Measurements from ENCODE around the gene TM4SF20. TPM values are rescaled to one million over a fixed set of nuclear protein-coding genes. Genes with fewer than 3 reads are reported as not detected.
A peak's percentile ranks its signal among the peaks of the same experiment; 100 is the strongest.

Gene TM4SF20, protein sequence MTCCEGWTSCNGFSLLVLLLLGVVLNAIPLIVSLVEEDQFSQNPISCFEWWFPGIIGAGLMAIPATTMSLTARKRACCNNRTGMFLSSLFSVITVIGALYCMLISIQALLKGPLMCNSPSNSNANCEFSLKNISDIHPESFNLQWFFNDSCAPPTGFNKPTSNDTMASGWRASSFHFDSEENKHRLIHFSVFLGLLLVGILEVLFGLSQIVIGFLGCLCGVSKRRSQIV
- total RNA-seq = 10 to 100 TPM in 1 of 2 donors, 1 to 10 TPM in 1; 4.2 to 34.9 TPM

- H3K27ac ChIP-seq = no peak within 1 kb of the TSS
- intact Hi-C loops (cut with DNase I) = no loop called here
- TF ChIP-seq CTCF (IDR thresholded peaks at IDR 0.05) = no peak
- no peaks in the 10 kb centered on the region for H3K27me3 ChIP-seq
- no peaks in the 10 kb centered on the region for H3K9me3 ChIP-seq
- no peaks in the 10 kb centered on the region for H3K36me3 ChIP-seq
- H3K9ac ChIP-seq (ENCODE audit: low read depth in 2 of 2, low read length in 2 of 2) = no peak within 1 kb of the TSS
- H3K4me1 ChIP-seq = no peaks in the 10 kb centered on the region
- H3K4me3 ChIP-seq = no peak within 1 kb of the TSS
- DNase-seq = peak; percentile 36
These were observed at the start of gene TM4SF20 for GRCh38 chr2:227379095-227379494. TM4SF20 (minus strand) TSS chr2:227379306; CDS start chr2:227379268, 38 bp downstream.

DNA sequence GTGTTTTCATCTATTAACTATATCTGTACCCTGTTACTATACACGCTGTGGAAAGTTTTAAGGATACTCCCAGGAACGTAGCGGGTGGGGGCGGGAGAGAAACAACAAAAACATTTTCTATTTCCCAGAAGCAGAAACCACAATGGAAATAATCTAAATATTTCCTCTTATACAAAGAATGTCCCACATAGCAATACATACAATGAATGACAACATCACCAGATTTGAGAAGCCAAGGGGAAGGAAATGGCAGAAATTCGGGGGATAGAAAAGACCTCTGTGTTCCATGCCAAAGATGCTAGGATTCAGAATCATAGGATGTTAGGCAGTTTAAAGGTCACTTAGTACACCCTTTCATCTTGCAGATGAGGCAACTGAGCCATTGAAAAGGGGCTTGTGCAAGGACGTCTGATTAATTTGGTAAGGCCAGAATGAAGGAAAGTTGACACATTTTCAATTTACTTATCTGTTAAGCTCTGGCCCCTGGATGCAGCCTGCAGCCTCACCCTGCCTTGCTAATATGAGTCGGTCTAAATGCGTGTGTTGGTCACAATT, 49.7 kb upstream of the TM4SF20 start:
- Histone ChIP-seq H3K4me3 (no peak overlapping the region), H3K4me1 (no peaks in the 10 kb centered on the region), H3K27me3 (no peaks in the 10 kb centered on the region), H3K9me3 (no peaks in the 10 kb centered on the region), H3K27ac (no peak overlapping the region), H3K9ac (ENCODE audit: low read depth in 2 of 2, low read length in 2 of 2) (no peak overlapping the region), H3K36me3 (no peaks in the 10 kb centered on the region)
- DNase-seq = no peak
- no peak for TF ChIP-seq CTCF (IDR thresholded peaks at IDR 0.05)
- intact Hi-C loops (cut with DNase I) = no loop called here

GRCh38 chr2:227423656-227424499, 44.8 kb upstream of the TM4SF20 start:
- Histone ChIP-seq H3K9me3 (no peaks in the 10 kb centered on the region), H3K27ac (no peak overlapping the region), H3K4me3 (no peak overlapping the region), H3K9ac (ENCODE audit: low read depth in 2 of 2, low read length in 2 of 2) (no peak overlapping the region), H3K4me1 (no peaks in the 10 kb centered on the region), H3K27me3 (no peaks in the 10 kb centered on the region), H3K36me3 (no peaks in the 10 kb centered on the region)
- DNase-seq = no peak
- TF ChIP-seq CTCF (IDR thresholded peaks at IDR 0.05) = no peak
- intact Hi-C loops (cut with DNase I) = no loop called here

- no peak for TF ChIP-seq CTCF (IDR thresholded peaks at IDR 0.05)
- intact Hi-C loops (cut with DNase I) = no loop called here
- no peaks in the 10 kb centered on the region for H3K27me3 ChIP-seq
- no peak overlapping the region for H3K4me3 ChIP-seq
- DNase-seq = no peak
- H3K36me3 ChIP-seq = no peaks in the 10 kb centered on the region
- no peak overlapping the region for H3K27ac ChIP-seq
- no peaks in the 10 kb centered on the region for H3K4me1 ChIP-seq
- H3K9me3 ChIP-seq = no peaks in the 10 kb centered on the region
- no peak overlapping the region for H3K9ac ChIP-seq (ENCODE audit: low read depth in 2 of 2, low read length in 2 of 2)
These were observed 41.3 kb upstream of the TM4SF20 start for GRCh38 chr2:227420087-227421052.

- no peak for DNase-seq
- H3K36me3 ChIP-seq = no peaks in the 10 kb centered on the region
- H3K9me3 ChIP-seq = no peaks in the 10 kb centered on the region
- no peak overlapping the region for H3K4me3 ChIP-seq
- TF ChIP-seq CTCF (IDR thresholded peaks at IDR 0.05) = no peak
- H3K9ac ChIP-seq (ENCODE audit: low read depth in 2 of 2, low read length in 2 of 2) = no peak overlapping the region
- no peaks in the 10 kb centered on the region for H3K27me3 ChIP-seq
- intact Hi-C loops (cut with DNase I) = no loop called here
- no peak overlapping the region for H3K27ac ChIP-seq
- H3K4me1 ChIP-seq = no peaks in the 10 kb centered on the region
These were observed 37.6 kb upstream of the TM4SF20 start for GRCh38 chr2:227416701-227417100.
